Mesenchymal stem cell (in vitro differentiated cells and primary cell): ENCODE measurements around the gene CEPT1.

Experiments used
- DNase-seq: peaks from one replicate; pipeline ENCODE4 v3.0.0-alpha.2; 2013
- H2AFZ ChIP-seq: one replicate; pipeline ENCODE4 v1.6.1; 2013; ENCODE audit warnings: low read depth, mild to moderate bottlenecking, control low read depth, inconsistent platforms, low read length, moderate library complexity
- H2AK5ac ChIP-seq: 2 replicates; pipeline ENCODE4 v1.6.1; 2013; ENCODE audit warnings: low read length, moderate library complexity, mild to moderate bottlenecking, inconsistent platforms; ENCODE audit not compliant: severe bottlenecking
- H2BK120ac ChIP-seq: one replicate; pipeline ENCODE4 v1.6.1; 2013; ENCODE audit warnings: low read depth, mild to moderate bottlenecking, inconsistent platforms, low read length, moderate library complexity
- H2BK12ac ChIP-seq, 2 experiments: one replicate each; pipeline ENCODE4 v1.6.1; 2013; ENCODE audit warnings: inconsistent platforms in 2 of 2, low read length in 2 of 2, mild to moderate bottlenecking in 2 of 2, moderate library complexity in 2 of 2, control low read depth in 1 of 2
- H2BK15ac ChIP-seq: one replicate; pipeline ENCODE4 v1.6.1; 2013; ENCODE audit warnings: mild to moderate bottlenecking, low read depth, inconsistent platforms; ENCODE audit not compliant: poor library complexity, severe bottlenecking
- H2BK5ac ChIP-seq: 2 replicates; pipeline ENCODE4 v1.6.1; 2013; ENCODE audit warnings: low read depth, mild to moderate bottlenecking, low read length, control low read depth, inconsistent platforms; ENCODE audit not compliant: poor library complexity, severe bottlenecking
- H3K14ac ChIP-seq, 2 experiments: one replicate each; pipeline ENCODE4 v1.6.1; 2013; ENCODE audit warnings: inconsistent platforms in 2 of 2, low read length in 2 of 2, control low read depth in 1 of 2, mild to moderate bottlenecking in 1 of 2, moderate library complexity in 1 of 2
- H3K18ac ChIP-seq, 2 experiments: one replicate each; pipeline ENCODE4 v1.6.1; 2013; ENCODE audit warnings: inconsistent platforms in 2 of 2, low read length in 2 of 2, control low read depth in 1 of 2, low read depth in 1 of 2, mild to moderate bottlenecking in 1 of 2
- H3K23ac ChIP-seq, 2 experiments: one replicate each; pipeline ENCODE4 v1.6.1; 2013; ENCODE audit warnings: inconsistent platforms in 2 of 2, low read length in 2 of 2, mild to moderate bottlenecking in 2 of 2, moderate library complexity in 2 of 2, control low read depth in 1 of 2
- H3K27ac ChIP-seq: 2 replicates; pipeline ENCODE4 v1.5.1; 2013; ENCODE audit warnings: mild to moderate bottlenecking, moderate library complexity, low read length, control low read depth, inconsistent platforms; ENCODE audit not compliant: poor library complexity, severe bottlenecking
- H3K27me3 ChIP-seq, 2 experiments: 2 replicates each; pipeline versions ENCODE4 v1.6.1 to v1.7.0; 2013; ENCODE audit warnings: low read length in 2 of 2, mild to moderate bottlenecking in 2 of 2, moderate library complexity in 2 of 2, control low read depth in 1 of 2, inconsistent platforms in 1 of 2; ENCODE audit not compliant: control insufficient read depth in 1 of 2, insufficient read depth in 1 of 2
- H3K36me3 ChIP-seq, 2 experiments: 2 replicates each; pipeline versions ENCODE4 v1.6.1 to v1.7.0; 2013; ENCODE audit warnings: low read length in 2 of 2, control low read depth in 1 of 2, inconsistent platforms in 1 of 2, low read depth in 1 of 2, mild to moderate bottlenecking in 1 of 2; ENCODE audit not compliant: insufficient read depth in 2 of 2, control insufficient read depth in 1 of 2
- H3K4ac ChIP-seq, 2 experiments: one replicate each; pipeline ENCODE4 v1.6.1; 2013; ENCODE audit warnings: inconsistent platforms in 2 of 2, low read length in 2 of 2, mild to moderate bottlenecking in 2 of 2, moderate library complexity in 2 of 2, control low read depth in 1 of 2, low read depth in 1 of 2
- H3K4me1 ChIP-seq: 2 replicates; pipeline ENCODE4 v1.6.1; 2013; ENCODE audit warnings: low read depth, low read length, control low read depth; ENCODE audit not compliant: control insufficient read depth, insufficient read depth
- H3K4me2 ChIP-seq: 2 replicates; pipeline ENCODE4 v1.6.1; 2013; ENCODE audit warnings: low read length, mild to moderate bottlenecking, inconsistent platforms; ENCODE audit not compliant: poor library complexity, severe bottlenecking
- H3K4me3 ChIP-seq, 2 experiments: 2 replicates each; pipeline versions ENCODE4 v1.5.1 to v1.7.0; 2013; ENCODE audit warnings: low read length in 2 of 2, mild to moderate bottlenecking in 2 of 2, control low read depth in 1 of 2, low read depth in 1 of 2; ENCODE audit not compliant: insufficient read depth in 1 of 2
- H3K79me1 ChIP-seq: replicated peaks from 2 replicates; pipeline ENCODE4 v1.6.1; 2013; ENCODE audit warnings: mild to moderate bottlenecking, control low read depth, low read length, inconsistent platforms; ENCODE audit not compliant: poor library complexity, severe bottlenecking
- H3K9ac ChIP-seq: 2 replicates; pipeline ENCODE4 v1.7.0; 2013; ENCODE audit warnings: mild to moderate bottlenecking, low read length, moderate library complexity
- H3K9me3 ChIP-seq: 2 replicates; pipeline ENCODE4 v1.7.0; 2013; ENCODE audit warnings: mild to moderate bottlenecking, low read length; ENCODE audit not compliant: control insufficient read depth
- H4K8ac ChIP-seq: one replicate; pipeline ENCODE4 v1.6.1; 2013; ENCODE audit warnings: inconsistent platforms, mild to moderate bottlenecking, low read length, moderate library complexity
- H4K91ac ChIP-seq: one replicate; pipeline ENCODE4 v1.6.1; 2013; ENCODE audit warnings: mild to moderate bottlenecking, low read length, inconsistent platforms
- WGBS: methylation state at CpG from one replicate; pipeline ENCODE4 v1.1.7; 2013; ENCODE audit warnings: mixed read lengths; 5-methylcytosine and 5-hydroxymethylcytosine counted together

Gene CEPT1

GRCh38 chr1:111190931-111191451, 51.0 kb downstream of the CEPT1 start:
- H3K9ac ChIP-seq = peak overlapping the region; percentile 88
- no peak overlapping the region for H2AK5ac ChIP-seq
- H2AFZ ChIP-seq = no peak overlapping the region
- H2BK5ac ChIP-seq = no peak overlapping the region
- peaks cover 14 to 38% of the 10 kb centered on the region in 2 experiments for H3K36me3 ChIP-seq
- no peak overlapping the region for H3K18ac ChIP-seq
- no peak overlapping the region for H3K23ac ChIP-seq
- H3K27ac ChIP-seq = peak overlapping the region; percentile 43
- no peaks in the 10 kb centered on the region for H3K79me1 ChIP-seq
- H2BK12ac ChIP-seq = no peak overlapping the region
- H3K4me2 ChIP-seq = no peak overlapping the region
- H3K4me1 ChIP-seq = peaks cover 12% of the 10 kb centered on the region
- no peak overlapping the region for H2BK120ac ChIP-seq
- H4K91ac ChIP-seq = no peak overlapping the region
- H4K8ac ChIP-seq = no peak overlapping the region
- H3K14ac ChIP-seq = no peak overlapping the region
- 93% methylated on average over 2 of the region's 2 CpGs for whole genome bisulfite sequencing
- H3K4ac ChIP-seq = no peak overlapping the region
- H3K4me3 ChIP-seq = peak overlapping the region in 1 of 2 experiments; percentile 41
- H3K9me3 ChIP-seq = no peaks in the 10 kb centered on the region
- no peak overlapping the region for H2BK15ac ChIP-seq
- H3K27me3 ChIP-seq = no peaks in the 10 kb centered on the region
- DNase-seq = peak; percentile 52

- no peak overlapping the region for H4K8ac ChIP-seq
- peaks cover 12% of the 10 kb centered on the region for H3K4me1 ChIP-seq
- no peaks in the 10 kb centered on the region for H3K79me1 ChIP-seq
- no peak overlapping the region for H3K23ac ChIP-seq
- H3K9me3 ChIP-seq = no peaks in the 10 kb centered on the region
- peaks cover 14 to 36% of the 10 kb centered on the region in 2 experiments for H3K36me3 ChIP-seq
- no peak overlapping the region for H3K4ac ChIP-seq
- H2BK15ac ChIP-seq = no peak overlapping the region
- H2BK120ac ChIP-seq = no peak overlapping the region
- H3K27me3 ChIP-seq = peaks cover 0 to 3% of the 10 kb centered on the region in 2 experiments
- H2BK12ac ChIP-seq = no peak overlapping the region
- H3K18ac ChIP-seq = peak overlapping the region in 1 of 2 experiments; percentile 6
- no peak overlapping the region for H3K4me2 ChIP-seq
- H2AFZ ChIP-seq = no peak overlapping the region
- DNase-seq = peak; percentile 34
- no peak overlapping the region for H4K91ac ChIP-seq
- peak overlapping the region; percentile 88 for H3K9ac ChIP-seq
- no peak overlapping the region for H3K14ac ChIP-seq
- WGBS = 60% methylated on average over 3 of the region's 3 CpGs
- no peak overlapping the region for H2AK5ac ChIP-seq
- peak overlapping the region; percentile 43 for H3K27ac ChIP-seq
- H2BK5ac ChIP-seq = no peak overlapping the region
- peak overlapping the region in 1 of 2 experiments; percentile 42 for H3K4me3 ChIP-seq
Observed at GRCh38 chr1:111191496-111191895, 51.5 kb downstream of the CEPT1 start.

DNA sequence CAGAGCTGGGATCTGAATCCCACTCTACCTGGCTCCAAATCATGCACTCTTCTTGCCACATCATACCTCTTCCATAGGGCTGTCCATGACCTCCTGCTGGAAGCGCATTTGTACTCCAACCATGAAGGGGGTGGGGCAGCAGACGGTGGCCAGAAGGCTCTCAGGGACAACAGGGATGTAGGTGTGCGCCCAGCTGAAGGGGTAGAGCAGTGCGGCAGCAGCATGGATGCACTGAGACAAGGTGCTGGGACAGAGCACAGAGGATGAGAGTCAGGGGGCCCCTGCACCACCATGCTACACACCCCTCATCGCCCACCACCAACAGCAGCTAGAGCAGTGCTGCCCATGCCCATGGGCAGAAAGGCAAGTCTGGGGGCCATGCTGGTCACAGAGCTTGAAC, 52.1 kb downstream of the CEPT1 start:
- H3K27ac ChIP-seq = peak overlapping the region; percentile 27
- no peak overlapping the region for H2BK15ac ChIP-seq
- H2AFZ ChIP-seq = no peak overlapping the region
- H3K27me3 ChIP-seq = peaks cover 0 to 7% of the 10 kb centered on the region in 2 experiments
- H3K4me3 ChIP-seq = peak overlapping the region in 1 of 2 experiments; percentile 42
- peak overlapping the region; percentile 8 for H4K91ac ChIP-seq
- 100% methylated on average over 4 of the region's 5 CpGs for WGBS
- H3K23ac ChIP-seq = no peak overlapping the region
- no peak for DNase-seq
- H3K4ac ChIP-seq = no peak overlapping the region
- H2BK120ac ChIP-seq = no peak overlapping the region
- peak overlapping the region in 1 of 2 experiments; percentile 93 for H3K14ac ChIP-seq
- H3K9me3 ChIP-seq = no peaks in the 10 kb centered on the region
- H2BK5ac ChIP-seq = no peak overlapping the region
- peak overlapping the region in 1 of 2 experiments; percentile 46 for H3K18ac ChIP-seq
- no peak overlapping the region for H2AK5ac ChIP-seq
- peak overlapping the region; percentile 88 for H3K9ac ChIP-seq
- peak overlapping the region in 1 of 2 experiments; percentile 57 for H2BK12ac ChIP-seq
- peaks cover 12 to 35% of the 10 kb centered on the region in 2 experiments for H3K36me3 ChIP-seq
- H3K79me1 ChIP-seq = no peaks in the 10 kb centered on the region
- peaks cover 12% of the 10 kb centered on the region for H3K4me1 ChIP-seq
- no peak overlapping the region for H4K8ac ChIP-seq
- H3K4me2 ChIP-seq = no peak overlapping the region

GRCh38 chr1:111192658-111193519, 52.9 kb downstream of the CEPT1 start:
- peak overlapping the region; percentile 12 for H3K27ac ChIP-seq
- no peak overlapping the region for H3K23ac ChIP-seq
- H3K18ac ChIP-seq = peak overlapping the region in 1 of 2 experiments; percentile 30
- peaks cover 0 to 8% of the 10 kb centered on the region in 2 experiments for H3K27me3 ChIP-seq
- no peak overlapping the region for H2BK120ac ChIP-seq
- peaks cover 12% of the 10 kb centered on the region for H3K4me1 ChIP-seq
- H2AFZ ChIP-seq = no peak overlapping the region
- no peak overlapping the region for H2AK5ac ChIP-seq
- peak; percentile 46 for DNase-seq
- H4K8ac ChIP-seq = peak overlapping the region; percentile 33
- H3K9me3 ChIP-seq = no peaks in the 10 kb centered on the region
- no peak overlapping the region for H4K91ac ChIP-seq
- no peak overlapping the region for H3K4me2 ChIP-seq
- H3K36me3 ChIP-seq = peaks cover 10 to 27% of the 10 kb centered on the region in 2 experiments
- H3K14ac ChIP-seq = no peak overlapping the region
- no peak overlapping the region for H3K4ac ChIP-seq
- no peak overlapping the region for H2BK5ac ChIP-seq
- peak overlapping the region in 1 of 2 experiments; percentile 17 for H3K4me3 ChIP-seq
- H3K79me1 ChIP-seq = no peaks in the 10 kb centered on the region
- WGBS = 59% methylated on average over 10 of the region's 10 CpGs
- no peak overlapping the region for H2BK12ac ChIP-seq
- no peak overlapping the region for H2BK15ac ChIP-seq
- peak overlapping the region; percentile 58 for H3K9ac ChIP-seq
